Ishikawa (cell line): ENCODE data around the gene TXNL4B.

Experiments used
- CEBPB ChIP-seq: IDR thresholded peaks from 2 replicates; pipeline ENCODE4 v1.6.1; 2012
- CREB1 ChIP-seq: IDR thresholded peaks from 2 replicates; pipeline ENCODE4 v1.6.1; 2012; ENCODE audit warnings: low read depth
- EGR1 ChIP-seq: IDR thresholded peaks from 2 replicates; pipeline ENCODE4 v1.6.1; 2012
- EP300 ChIP-seq: IDR thresholded peaks from 2 replicates; pipeline ENCODE4 v1.6.1; 2012; ENCODE audit warnings: borderline replicate concordance
- FOXM1 ChIP-seq: IDR thresholded peaks from 2 replicates; pipeline ENCODE4 v1.6.1; 2012; ENCODE audit warnings: low read depth, borderline replicate concordance
- NFIC ChIP-seq: IDR thresholded peaks from 2 replicates; pipeline ENCODE4 v1.6.1; 2012
- RAD21 ChIP-seq: IDR thresholded peaks from 2 replicates; pipeline ENCODE4 v1.6.1; 2012; ENCODE audit warnings: low read depth
- TAF1 ChIP-seq: IDR thresholded peaks from 2 replicates; pipeline ENCODE4 v1.6.1; 2012; ENCODE audit warnings: low read depth, mild to moderate bottlenecking
- TCF12 ChIP-seq: IDR thresholded peaks from 2 replicates; pipeline ENCODE4 v1.6.1; 2012; ENCODE audit warnings: low read depth
- TEAD4 ChIP-seq: IDR thresholded peaks from 2 replicates; pipeline ENCODE4 v1.6.1; 2012
- YY1 ChIP-seq: IDR thresholded peaks from 2 replicates; pipeline ENCODE4 v1.6.1; 2012; ENCODE audit warnings: low read depth
- ZBTB7A ChIP-seq: IDR thresholded peaks from 2 replicates; pipeline ENCODE4 v1.6.1; 2012; ENCODE audit warnings: low read depth
- TF ChIP-seq, protein P1 (sequence below): IDR thresholded peaks from 2 replicates; pipeline ENCODE4 v1.6.1; 2012; ENCODE audit warnings: low read depth, mild to moderate bottlenecking
- TF ChIP-seq, protein P2 (sequence below): IDR thresholded peaks from 2 replicates; pipeline ENCODE4 v1.6.1; 2012
- TF ChIP-seq, protein P3 (sequence below): IDR thresholded peaks from 2 replicates; pipeline ENCODE4 v1.6.1; 2012

The TXNL4B gene

DNA sequence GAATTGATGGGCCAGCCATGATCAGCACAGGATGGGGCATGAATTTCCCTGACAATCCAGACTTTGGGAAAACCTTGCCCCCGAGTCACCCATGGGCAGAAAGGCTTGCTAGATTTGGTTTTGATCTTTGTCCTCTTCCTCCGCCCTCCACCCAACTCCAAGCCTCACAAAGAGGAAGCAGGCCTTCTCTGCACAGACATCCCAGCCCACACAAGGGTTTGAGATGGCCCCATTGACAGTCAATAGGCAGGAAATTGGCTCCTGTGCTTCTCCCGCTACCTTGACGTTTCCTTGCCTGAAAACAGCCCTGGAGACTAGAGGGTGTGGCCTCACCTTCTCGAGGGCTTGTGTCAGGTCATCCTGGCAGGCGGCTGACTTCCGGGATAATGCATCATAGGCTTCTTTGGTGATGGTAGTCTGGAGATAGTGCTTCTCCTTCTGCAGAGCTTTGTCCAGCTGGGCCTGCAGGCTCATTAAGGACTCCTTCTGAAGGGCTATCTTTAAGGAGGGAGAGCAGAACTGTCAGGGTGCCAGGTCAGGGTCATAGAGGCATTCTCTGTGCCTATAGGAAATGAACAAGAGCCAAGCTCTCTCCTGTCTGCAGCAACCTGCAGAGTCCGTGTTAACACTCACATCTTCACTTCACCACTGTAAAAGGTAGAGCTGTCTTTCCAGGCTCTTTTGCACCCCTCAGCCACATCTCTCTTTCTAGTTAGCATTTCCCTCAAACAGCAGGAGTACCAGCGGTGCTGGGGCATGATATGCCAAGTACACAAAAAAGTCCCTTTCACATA is 32.4 kb upstream of the TXNL4B start:
- TF ChIP-seq CEBPB: no peak
- TF ChIP-seq, protein P1, sequence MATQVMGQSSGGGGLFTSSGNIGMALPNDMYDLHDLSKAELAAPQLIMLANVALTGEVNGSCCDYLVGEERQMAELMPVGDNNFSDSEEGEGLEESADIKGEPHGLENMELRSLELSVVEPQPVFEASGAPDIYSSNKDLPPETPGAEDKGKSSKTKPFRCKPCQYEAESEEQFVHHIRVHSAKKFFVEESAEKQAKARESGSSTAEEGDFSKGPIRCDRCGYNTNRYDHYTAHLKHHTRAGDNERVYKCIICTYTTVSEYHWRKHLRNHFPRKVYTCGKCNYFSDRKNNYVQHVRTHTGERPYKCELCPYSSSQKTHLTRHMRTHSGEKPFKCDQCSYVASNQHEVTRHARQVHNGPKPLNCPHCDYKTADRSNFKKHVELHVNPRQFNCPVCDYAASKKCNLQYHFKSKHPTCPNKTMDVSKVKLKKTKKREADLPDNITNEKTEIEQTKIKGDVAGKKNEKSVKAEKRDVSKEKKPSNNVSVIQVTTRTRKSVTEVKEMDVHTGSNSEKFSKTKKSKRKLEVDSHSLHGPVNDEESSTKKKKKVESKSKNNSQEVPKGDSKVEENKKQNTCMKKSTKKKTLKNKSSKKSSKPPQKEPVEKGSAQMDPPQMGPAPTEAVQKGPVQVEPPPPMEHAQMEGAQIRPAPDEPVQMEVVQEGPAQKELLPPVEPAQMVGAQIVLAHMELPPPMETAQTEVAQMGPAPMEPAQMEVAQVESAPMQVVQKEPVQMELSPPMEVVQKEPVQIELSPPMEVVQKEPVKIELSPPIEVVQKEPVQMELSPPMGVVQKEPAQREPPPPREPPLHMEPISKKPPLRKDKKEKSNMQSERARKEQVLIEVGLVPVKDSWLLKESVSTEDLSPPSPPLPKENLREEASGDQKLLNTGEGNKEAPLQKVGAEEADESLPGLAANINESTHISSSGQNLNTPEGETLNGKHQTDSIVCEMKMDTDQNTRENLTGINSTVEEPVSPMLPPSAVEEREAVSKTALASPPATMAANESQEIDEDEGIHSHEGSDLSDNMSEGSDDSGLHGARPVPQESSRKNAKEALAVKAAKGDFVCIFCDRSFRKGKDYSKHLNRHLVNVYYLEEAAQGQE: no peak
- TF ChIP-seq, protein P2, sequence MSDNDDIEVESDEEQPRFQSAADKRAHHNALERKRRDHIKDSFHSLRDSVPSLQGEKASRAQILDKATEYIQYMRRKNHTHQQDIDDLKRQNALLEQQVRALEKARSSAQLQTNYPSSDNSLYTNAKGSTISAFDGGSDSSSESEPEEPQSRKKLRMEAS: no peak
- no peak for TF ChIP-seq NFIC
- TF ChIP-seq, protein P3, sequence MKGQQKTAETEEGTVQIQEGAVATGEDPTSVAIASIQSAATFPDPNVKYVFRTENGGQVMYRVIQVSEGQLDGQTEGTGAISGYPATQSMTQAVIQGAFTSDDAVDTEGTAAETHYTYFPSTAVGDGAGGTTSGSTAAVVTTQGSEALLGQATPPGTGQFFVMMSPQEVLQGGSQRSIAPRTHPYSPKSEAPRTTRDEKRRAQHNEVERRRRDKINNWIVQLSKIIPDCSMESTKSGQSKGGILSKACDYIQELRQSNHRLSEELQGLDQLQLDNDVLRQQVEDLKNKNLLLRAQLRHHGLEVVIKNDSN: no peak
- TF ChIP-seq FOXM1: no peak

DNA sequence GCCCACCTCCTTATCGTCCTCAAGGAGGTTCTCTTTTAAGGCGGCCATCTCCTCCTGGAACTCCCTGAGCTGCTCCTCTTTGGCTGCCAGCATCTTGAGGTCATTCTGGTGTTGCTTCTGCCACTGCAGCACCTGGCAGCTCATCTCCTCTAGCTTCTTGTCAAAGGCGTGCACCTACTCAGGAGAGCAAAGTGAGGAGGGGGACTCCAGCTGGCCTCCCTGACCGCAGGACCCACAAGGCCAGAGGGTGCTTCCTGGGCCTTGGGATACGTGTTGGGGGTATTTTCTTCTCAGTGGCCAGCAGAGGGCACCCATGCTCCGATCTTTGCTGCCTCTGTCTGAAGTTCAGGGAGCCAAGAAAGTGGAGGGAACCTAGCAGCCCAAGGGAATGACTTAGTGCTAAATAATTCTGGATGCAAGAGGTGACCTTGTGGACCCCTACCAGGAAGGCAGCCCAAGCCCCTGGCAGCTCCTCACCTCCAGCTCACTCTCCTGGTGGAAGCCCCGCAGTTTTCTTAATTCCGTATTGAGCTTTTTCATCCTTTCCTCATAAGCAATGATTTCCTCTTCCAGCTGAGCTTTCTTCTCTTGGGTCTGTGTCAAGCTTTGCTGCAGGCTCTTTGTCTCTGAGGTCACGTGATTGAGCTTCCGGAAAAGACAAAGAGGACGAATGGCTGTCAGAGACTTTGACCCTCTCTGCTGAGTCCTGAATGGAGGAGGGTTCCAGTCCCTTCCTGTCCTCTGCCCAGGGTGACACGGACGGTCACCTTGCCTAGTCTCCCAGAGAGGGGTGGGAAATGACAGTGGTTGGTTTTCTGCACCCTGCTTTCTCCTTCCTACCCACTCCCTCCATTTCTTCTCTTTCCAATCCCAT is 31.6 kb upstream of the TXNL4B start:
- TF ChIP-seq FOXM1: no peak
- no peak for TF ChIP-seq NFIC
- TF ChIP-seq, protein P3: no peak; the same call in 1 of the 2 replicates
- TF ChIP-seq RAD21: peak; percentile 91
- no peak for TF ChIP-seq EGR1
- TF ChIP-seq TEAD4: no peak
- no peak for TF ChIP-seq YY1
- TF ChIP-seq, protein P2: no peak

DNA sequence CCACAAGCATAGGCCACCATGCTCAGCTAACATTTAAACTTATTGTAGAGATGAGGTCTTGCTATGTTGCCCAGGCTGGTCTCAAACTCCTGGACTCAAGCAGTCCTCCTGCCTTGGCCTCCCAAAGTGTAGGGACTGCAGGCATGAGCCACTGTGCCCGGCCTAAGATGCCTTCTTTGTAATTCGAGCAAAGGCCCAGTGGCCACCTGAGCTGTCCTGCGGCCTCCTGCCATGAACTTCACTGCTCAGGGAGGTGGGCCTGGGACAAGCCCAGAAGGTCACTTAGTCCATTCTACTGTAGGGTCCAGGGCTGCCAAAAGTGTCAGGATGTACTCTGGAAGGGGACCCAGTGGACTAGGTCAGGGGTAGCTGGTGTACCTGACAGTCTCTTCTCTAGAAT is 30.7 kb upstream of the TXNL4B start:
- TF ChIP-seq TAF1 (no peak), CEBPB (no peak), FOXM1 (no peak), EGR1 (no peak), TEAD4 (no peak), RAD21 (no peak), EP300 (no peak), ZBTB7A (no peak), TCF12 (no peak), NFIC (no peak)
- TF ChIP-seq, protein P3: no peak
- TF ChIP-seq, protein P2: no peak

DNA sequence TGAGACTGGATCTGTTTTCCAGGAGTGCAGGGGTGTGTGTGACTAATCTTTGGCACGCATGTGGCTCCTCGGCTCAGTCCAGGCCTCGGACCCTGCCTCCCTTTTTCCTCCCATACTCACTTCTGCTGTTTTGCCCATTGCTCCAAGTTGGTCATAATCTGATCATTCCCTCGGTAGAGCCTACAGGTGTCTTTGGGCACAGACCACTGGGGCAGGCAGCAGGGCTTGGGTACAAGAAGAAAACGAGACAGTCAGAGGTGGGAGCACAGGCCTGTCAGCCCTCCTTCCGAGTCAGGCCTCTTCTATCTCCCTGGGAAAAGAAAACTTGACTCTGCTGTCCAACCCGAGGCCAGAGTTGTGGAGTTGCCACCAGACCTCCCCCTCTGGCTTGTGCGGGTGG is 30.0 kb upstream of the TXNL4B start:
- TF ChIP-seq YY1 (no peak), EGR1 (no peak), FOXM1 (no peak), TAF1 (no peak), ZBTB7A (no peak), TCF12 (no peak), NFIC (no peak), CREB1 (no peak), TEAD4 (no peak), CEBPB (no peak), RAD21 (no peak), EP300 (no peak)
- TF ChIP-seq, protein P2: no peak
- TF ChIP-seq, protein P3: no peak
- TF ChIP-seq, protein P1: no peak
